Astrocyte of the spinal cord (primary cell): ENCODE data around the gene HSD17B8.

ENCODE experiments used
- DNase-seq: peaks from one replicate; pipeline ENCODE4 v3.0.0; 2011; ENCODE audit warnings: low read depth, low spot score
- H3K4me3 ChIP-seq: 2 replicates; pipeline ENCODE4 v1.5.1; 2011; ENCODE audit warnings: low read depth, mild to moderate bottlenecking, low read length, moderate library complexity
- CTCF ChIP-seq: IDR thresholded peaks from 2 replicates; pipeline ENCODE4 v1.5.1; 2012; ENCODE audit warnings: low read depth, mild to moderate bottlenecking, low read length, inconsistent platforms
- in situ Hi-C: cut with HindIII; loops from 2 replicates; pipeline ENCODE4 v1.10.0; 2017; ENCODE audit warnings: low sequenced_read_pairs

The HSD17B8 gene

GRCh38 chr6:33201147-33201545, 3.3 kb upstream of the HSD17B8 start:
- no peak for TF ChIP-seq CTCF
- in situ Hi-C loops = no loop called here
- peak overlapping the region; percentile 82 for H3K4me3 ChIP-seq
- no peak for DNase-seq

GRCh38 chr6:33201935-33202334, 2.5 kb upstream of the HSD17B8 start:
- in situ Hi-C loops = no loop called here
- no peak for TF ChIP-seq CTCF
- H3K4me3 ChIP-seq = peak overlapping the region; percentile 82
- DNase-seq = no peak

GRCh38 chr6:33202799-33203198, 1.7 kb upstream of the HSD17B8 start:
- in situ Hi-C loops = no loop called here
- no peak for DNase-seq
- no peak for TF ChIP-seq CTCF
- H3K4me3 ChIP-seq = no peak overlapping the region

- H3K4me3 ChIP-seq = no peak overlapping the region
- DNase-seq = no peak
- in situ Hi-C loops = no loop called here
- TF ChIP-seq CTCF = no peak
Observed at GRCh38 chr6:33203443-33204164, 851 bp upstream of the HSD17B8 start.

- no peak for DNase-seq
- peak overlapping the region; percentile 70 for H3K4me3 ChIP-seq
- TF ChIP-seq CTCF = no peak
- in situ Hi-C loops = no loop called here
Observed at GRCh38 chr6:33204165-33204414, 365 bp upstream of the HSD17B8 start.

- peak overlapping the region; percentile 70 for H3K4me3 ChIP-seq
- no peak for TF ChIP-seq CTCF
- in situ Hi-C loops = no loop called here
- DNase-seq = peak; percentile 44
Observed at GRCh38 chr6:33205191-33206026, 954 bp downstream of the HSD17B8 start.
